SU-DHL-6 (cell line): Measurements from ENCODE around the gene HLA-DPB1.
A peak's percentile ranks its signal among the peaks of the same experiment; 100 is the strongest.

Experiments used
- H2AFZ ChIP-seq: fragments of 200-600 bp; sonication (generic); 2 replicates; pipeline ENCODE4 v1.6.1; 2014; ENCODE audit warnings: low read depth, mild to moderate bottlenecking, moderate library complexity, mixed read lengths, antibody characterized with exemption, low read length; ENCODE audit not compliant: severe bottlenecking
- H3F3A ChIP-seq: fragments of 200-600 bp; shearing (Covaris generic); 2 replicates; pipeline ENCODE4 v1.6.0; 2016; ENCODE audit warnings: antibody characterized with exemption, mild to moderate bottlenecking; ENCODE audit not compliant: insufficient read depth
- H3K27ac ChIP-seq: fragments of 200-600 bp; sonication (generic); 2 replicates; pipeline ENCODE4 v1.5.1; 2016; ENCODE audit warnings: low read depth, mild to moderate bottlenecking, low read length, moderate library complexity, mixed read lengths
- H3K27me3 ChIP-seq: fragments of 200-600 bp; sonication (generic), shearing (Covaris generic); 2 replicates; pipeline ENCODE4 v1.6.0; 2014; ENCODE audit warnings: mild to moderate bottlenecking, low read length
- H3K36me3 ChIP-seq: fragments of 200-600 bp; sonication (generic); 2 replicates; pipeline ENCODE4 v1.6.1; 2014; ENCODE audit warnings: mild to moderate bottlenecking, low read length, mixed read lengths
- H3K4me2 ChIP-seq: fragments of 300-600, 200-600 bp; shearing (Covaris generic), sonication (generic); 2 replicates; pipeline ENCODE4 v1.6.0; 2014; ENCODE audit warnings: low read length, low read depth, mild to moderate bottlenecking; ENCODE audit not compliant: poor library complexity, severe bottlenecking
- H3K4me3 ChIP-seq: fragments of 200-600 bp; sonication (generic); 2 replicates; pipeline ENCODE4 v1.5.1; 2014; ENCODE audit warnings: antibody characterized with exemption, low read length, mild to moderate bottlenecking, mixed read lengths; ENCODE audit not compliant: insufficient read depth, poor library complexity, severe bottlenecking
- H3K79me2 ChIP-seq: fragments of 200-600 bp; sonication (generic); 2 replicates; pipeline ENCODE4 v1.6.1; 2014; ENCODE audit warnings: mild to moderate bottlenecking, low read length, moderate library complexity; ENCODE audit not compliant: insufficient read depth
- H3K9ac ChIP-seq: fragments of 200-600 bp; sonication (generic); 2 replicates; pipeline ENCODE4 v1.7.0; 2014; ENCODE audit warnings: mild to moderate bottlenecking, low read length
- H3K9me2 ChIP-seq: fragments of 200-600 bp; sonication (generic); replicated peaks from 2 replicates; pipeline ENCODE4 v1.6.1; 2014; ENCODE audit warnings: low read length; ENCODE audit not compliant: insufficient read depth
- H3K9me3 ChIP-seq: fragments of 200-600 bp; sonication (generic); 2 replicates; pipeline ENCODE4 v1.6.1; 2014; ENCODE audit warnings: low read length, mixed read lengths; ENCODE audit not compliant: insufficient read depth
- H4K20me1 ChIP-seq: fragments of 200-600 bp; sonication (generic); 2 replicates; pipeline ENCODE4 v1.6.1; 2014; ENCODE audit warnings: low read depth, mild to moderate bottlenecking, antibody characterized with exemption, low read length, moderate library complexity, mixed read lengths
- CTCF ChIP-seq: fragments of 200-600 bp; sonication (generic); IDR thresholded peaks from one replicate; pipeline ENCODE4 v1.5.1; 2017; ENCODE audit warnings: antibody characterized with exemption, mild to moderate bottlenecking, low read length, moderate library complexity; ENCODE audit not compliant: insufficient read depth, poor library complexity, severe bottlenecking
- EZH2phosphoT487 ChIP-seq: fragments of 200-600 bp; sonication (generic), shearing (Covaris generic); conservative IDR thresholded peaks from 2 replicates; pipeline ENCODE4 v1.6.1; 2018; ENCODE audit warnings: mild to moderate bottlenecking, antibody characterized with exemption, low read length, moderate library complexity, mixed read lengths

The HLA-DPB1 gene

DNA sequence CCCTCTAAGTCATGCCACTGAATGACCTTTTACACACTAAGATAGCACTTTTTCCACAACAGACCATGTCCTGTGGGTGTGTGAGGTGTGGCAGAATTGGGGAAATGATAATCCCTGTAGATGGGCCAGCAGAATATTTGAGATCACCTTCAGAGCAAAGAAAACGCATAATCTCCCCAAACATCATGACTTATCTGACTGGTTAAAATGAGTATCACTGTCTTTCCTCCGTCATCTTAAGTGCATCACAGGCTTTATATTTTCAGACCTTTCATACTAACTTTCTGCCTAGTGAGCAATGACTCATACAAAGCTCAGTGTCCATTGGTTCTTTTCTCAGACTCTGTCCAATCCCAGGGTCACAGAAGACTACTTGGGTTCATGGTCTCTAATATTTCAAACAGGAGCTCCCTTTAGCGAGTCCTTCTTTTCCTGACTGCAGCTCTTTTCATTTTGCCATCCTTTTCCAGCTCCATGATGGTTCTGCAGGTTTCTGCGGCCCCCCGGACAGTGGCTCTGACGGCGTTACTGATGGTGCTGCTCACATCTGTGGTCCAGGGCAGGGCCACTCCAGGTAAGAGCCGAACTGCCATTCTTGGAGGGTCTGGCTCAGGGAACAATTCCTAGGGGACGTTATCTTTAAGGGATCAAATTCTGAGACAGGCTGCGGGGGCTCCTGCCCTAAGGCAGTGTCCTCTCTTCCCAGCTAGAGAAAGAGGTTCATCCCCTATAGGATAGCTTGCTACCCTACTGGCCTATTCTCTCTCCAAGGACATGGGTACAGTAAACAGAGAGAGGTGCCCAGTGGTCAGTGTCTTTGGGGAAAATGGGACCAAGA lies at the start of gene HLA-DPB1:
TSS of gene HLA-DPB1 (plus strand) at position 423 of the 838 bp plus-strand sequence. CDS start at position 475, 52 bp downstream.
- peak within 1 kb of the TSS; percentile 70 for H3K9ac ChIP-seq
- peaks cover 33% of the 10 kb centered on the region for H3F3A ChIP-seq
- H3K4me3 ChIP-seq = peak within 1 kb of the TSS; percentile 78
- H3K27ac ChIP-seq = peak within 1 kb of the TSS; percentile 78
- H3K9me2 ChIP-seq = no peaks in the 10 kb centered on the region
- peak within 1 kb of the TSS; percentile 92 for H3K4me2 ChIP-seq
- H4K20me1 ChIP-seq = no peaks in the 10 kb centered on the region
- no peaks in the 10 kb centered on the region for H3K9me3 ChIP-seq
- TF ChIP-seq EZH2phosphoT487 (no peak), CTCF (no peak)
- peaks cover 63% of the 10 kb centered on the region for H3K79me2 ChIP-seq
- 0 out of 2 replicates have a peak, but pooled peaks cover 3% of the 10 kb centered on the region for H3K36me3 ChIP-seq
- no peaks in the 10 kb centered on the region for H3K27me3 ChIP-seq
- peak within 1 kb of the TSS; percentile 63 for H2AFZ ChIP-seq

GRCh38 chr6:33028220-33028849 lies 47.5 kb upstream of the HLA-DPB1 start:
- H3K79me2 ChIP-seq = no peaks in the 10 kb centered on the region
- H3K9ac ChIP-seq = peak overlapping the region; percentile 30; the same call in 1 of the 2 replicates
- TF ChIP-seq CTCF = no peak
- TF ChIP-seq EZH2phosphoT487 = no peak
- H4K20me1 ChIP-seq = no peaks in the 10 kb centered on the region
- peak overlapping the region; percentile 0 for H3K4me3 ChIP-seq
- 0 out of 2 replicates have a peak, but pooled peaks cover 3% of the 10 kb centered on the region for H3K36me3 ChIP-seq
- no peaks in the 10 kb centered on the region for H3K9me2 ChIP-seq
- H3K27ac ChIP-seq = peak overlapping the region; percentile 80
- H3F3A ChIP-seq = peaks cover 43% of the 10 kb centered on the region
- H3K9me3 ChIP-seq = no peaks in the 10 kb centered on the region
- H3K4me2 ChIP-seq = peak overlapping the region; percentile 46
- H3K27me3 ChIP-seq = no peaks in the 10 kb centered on the region
- peak overlapping the region; percentile 1 for H2AFZ ChIP-seq

DNA sequence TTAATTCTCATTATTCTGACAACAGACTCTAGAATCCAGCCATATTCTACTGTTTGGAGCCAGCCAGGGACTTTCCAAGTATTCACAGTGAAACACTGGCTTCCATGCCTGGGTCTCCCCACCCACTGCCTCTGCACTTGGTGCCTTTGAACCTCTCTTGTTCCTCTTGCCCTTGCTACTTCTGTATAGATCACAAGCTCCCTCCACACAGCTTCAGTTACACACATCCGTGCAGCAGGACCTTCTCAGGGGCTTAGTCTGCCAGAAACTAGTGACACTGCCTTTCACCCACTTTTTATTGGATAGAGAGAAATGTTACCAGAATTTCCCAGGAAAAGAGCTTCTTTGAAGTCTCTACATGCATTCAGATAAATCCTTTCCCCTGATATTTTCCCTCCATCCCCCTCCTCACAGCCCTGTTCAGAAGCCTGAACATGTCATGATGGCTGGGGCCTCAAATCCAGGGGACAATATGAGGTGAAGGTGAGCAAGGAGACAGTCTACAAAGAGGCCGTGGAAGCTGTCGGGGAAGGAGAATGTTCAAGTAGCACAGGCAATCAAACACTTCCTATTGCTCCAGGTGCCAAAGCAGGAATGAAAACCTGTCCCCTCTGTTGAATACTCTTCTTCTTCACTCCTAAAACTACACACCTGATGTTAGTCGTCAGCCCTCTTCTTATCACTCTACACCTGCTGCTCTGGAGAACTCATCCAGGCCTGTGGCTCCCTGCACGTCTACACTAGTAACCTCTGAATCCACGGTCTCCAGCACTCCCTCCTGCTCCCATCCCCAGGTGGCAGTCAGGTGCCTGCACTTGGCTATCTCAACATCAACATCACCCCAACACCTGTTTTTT lies 46.2 kb upstream of the HLA-DPB1 start:
- peak overlapping the region; percentile 46 for H3K4me2 ChIP-seq
- peak overlapping the region; percentile 44 for H2AFZ ChIP-seq

More for the DNA sequence above, 46.2 kb upstream of the HLA-DPB1 start:
- H3K9ac ChIP-seq = peak overlapping the region; percentile 30
- TF ChIP-seq CTCF (no peak), EZH2phosphoT487 (no peak)
- H3K9me2 ChIP-seq = no peaks in the 10 kb centered on the region
- 0 out of 2 replicates have a peak, but pooled peaks cover 3% of the 10 kb centered on the region for H3K36me3 ChIP-seq
- no peaks in the 10 kb centered on the region for H3K79me2 ChIP-seq
- H3K27me3 ChIP-seq = no peaks in the 10 kb centered on the region
- H3K27ac ChIP-seq = peak overlapping the region; percentile 80
- peak overlapping the region; percentile 2 for H3K4me3 ChIP-seq
- H4K20me1 ChIP-seq = no peaks in the 10 kb centered on the region
- H3K9me3 ChIP-seq = peaks cover 4% of the 10 kb centered on the region; the same call in 1 of the 2 replicates
- H3F3A ChIP-seq = peaks cover 43% of the 10 kb centered on the region
